Umbilical cord (tissue), 2 donors: ENCODE measurements around the gene ERGIC3. TPM values are rescaled to one million over a fixed set of nuclear protein-coding genes. Genes with fewer than 3 reads are reported as not detected.

Source experiments
- DNase-seq: peaks from one replicate; pipeline ENCODE4 v3.0.0-alpha.2; 2015; ENCODE audit warnings: low spot score
- total RNA-seq: library from RNA; depleted of rRNA; stranded (reverse); fragments of >200 nt; gene quantifications from one replicate; pipeline ENCODE4 v1.2.3, GENCODE V29; 2014; ENCODE audit warnings: low replicate concordance; ENCODE audit not compliant: insufficient read depth

Gene ERGIC3
- total RNA-seq, 1 donor from 2014 or later = 187 TPM

DNA sequence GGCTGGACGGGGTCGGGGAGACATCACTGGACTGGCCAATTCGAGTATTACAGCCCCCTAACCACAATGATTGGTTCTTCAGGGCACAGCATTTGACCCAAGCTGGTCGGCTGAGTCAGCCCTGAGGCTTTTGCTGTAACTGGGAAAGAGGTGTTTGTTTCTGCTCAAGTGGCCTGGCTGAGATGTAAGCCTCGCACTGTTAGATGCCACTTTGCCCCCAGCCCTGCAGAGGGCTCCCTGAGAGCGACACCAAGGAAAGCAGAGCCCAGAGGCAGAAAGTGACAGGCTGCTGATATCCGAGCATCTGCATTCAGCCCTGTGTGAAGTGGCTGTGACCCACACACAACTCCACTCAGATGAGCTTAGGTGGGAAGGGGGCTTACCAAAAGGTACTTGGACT lies 19.4 kb downstream of the ERGIC3 start:
- DNase-seq = peak; percentile 16

DNA sequence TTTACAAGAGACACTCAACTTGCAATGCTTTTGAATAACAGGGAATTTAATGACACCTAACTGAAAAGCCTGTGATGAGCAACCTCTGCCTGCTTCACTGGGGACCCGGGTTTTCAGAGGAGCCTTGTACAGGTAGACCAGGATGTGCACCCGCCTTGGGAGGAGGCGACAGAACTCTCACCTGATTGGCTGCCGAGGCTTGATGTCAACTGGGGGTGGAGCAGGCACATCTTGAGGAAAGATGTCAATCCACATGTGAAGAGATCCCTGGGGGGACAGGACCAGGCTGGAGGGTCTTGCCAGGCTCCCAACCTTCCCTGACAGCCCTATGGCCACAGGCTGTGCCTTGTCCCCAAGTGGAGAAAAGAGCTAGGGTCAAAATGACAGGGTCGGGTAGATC lies 19.8 kb downstream of the ERGIC3 start:
- no peak for DNase-seq

DNA sequence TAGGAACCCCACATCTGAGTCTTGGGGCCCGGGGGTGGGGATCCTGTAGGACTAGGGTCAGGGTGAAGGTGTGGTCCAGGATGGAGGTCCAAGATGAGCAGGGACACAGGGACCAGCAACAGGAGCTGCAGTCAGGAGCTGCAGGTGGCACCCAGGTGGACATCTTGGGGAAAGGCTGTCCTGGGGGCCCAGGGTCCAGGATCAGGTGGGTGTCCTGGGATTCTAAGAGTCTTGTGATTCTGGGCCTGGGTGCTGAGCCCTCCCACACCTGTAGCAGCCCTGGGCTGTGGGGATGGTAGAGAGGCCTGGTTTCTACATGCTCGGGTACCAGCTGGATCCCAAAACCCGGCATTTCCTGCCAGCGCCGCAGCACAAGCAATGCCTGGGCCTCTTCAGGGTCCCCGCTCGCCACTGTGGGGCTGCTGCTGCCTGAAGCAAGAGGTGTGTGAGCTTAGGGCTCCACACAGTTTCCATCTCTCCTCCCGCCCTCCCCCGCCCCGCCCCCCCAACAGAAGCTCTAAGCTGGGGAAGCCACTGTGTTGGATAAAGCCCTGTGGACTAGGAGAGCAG lies 20.7 kb downstream of the ERGIC3 start:
- no peak for DNase-seq

DNA sequence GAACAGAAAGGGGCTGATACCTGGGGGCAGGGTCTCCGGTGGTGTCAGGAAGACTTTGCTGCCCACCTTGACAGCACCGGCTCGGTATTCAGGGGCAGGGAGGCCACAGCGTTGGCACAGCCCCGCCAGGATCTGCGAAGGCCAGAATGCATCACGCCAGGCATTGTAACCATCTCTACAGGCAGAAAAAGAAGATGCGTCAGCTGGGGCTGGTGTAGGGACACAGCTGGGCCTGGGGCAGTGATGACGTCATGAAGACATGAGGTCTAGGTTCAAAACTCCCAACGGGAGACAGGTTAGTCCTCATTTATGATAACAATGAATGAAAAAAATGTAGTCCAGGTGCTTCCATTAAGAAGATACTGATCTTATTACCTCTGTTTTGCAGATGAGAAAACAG lies 22.0 kb downstream of the ERGIC3 start:
- DNase-seq = no peak

DNA sequence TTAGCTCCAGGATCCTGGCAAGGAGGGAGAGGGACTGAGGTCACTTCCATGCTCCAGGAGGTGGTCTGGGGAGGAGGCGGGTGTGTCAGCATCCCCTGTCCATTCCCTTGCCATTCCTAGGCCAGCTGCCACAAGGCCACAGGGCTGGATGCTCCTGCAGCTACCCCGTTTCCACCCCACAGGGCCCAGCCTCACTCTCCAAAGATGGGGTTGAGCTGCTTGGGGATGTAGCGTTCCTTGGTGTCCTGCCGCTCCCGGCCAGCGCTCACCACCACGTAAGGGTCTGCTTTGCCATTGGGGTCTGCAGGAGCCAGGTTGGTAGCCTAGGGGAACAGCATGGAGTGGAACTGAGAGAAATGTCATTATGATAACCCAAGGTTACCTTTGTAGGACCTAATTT lies 23.0 kb downstream of the ERGIC3 start:
- no peak for DNase-seq

DNA sequence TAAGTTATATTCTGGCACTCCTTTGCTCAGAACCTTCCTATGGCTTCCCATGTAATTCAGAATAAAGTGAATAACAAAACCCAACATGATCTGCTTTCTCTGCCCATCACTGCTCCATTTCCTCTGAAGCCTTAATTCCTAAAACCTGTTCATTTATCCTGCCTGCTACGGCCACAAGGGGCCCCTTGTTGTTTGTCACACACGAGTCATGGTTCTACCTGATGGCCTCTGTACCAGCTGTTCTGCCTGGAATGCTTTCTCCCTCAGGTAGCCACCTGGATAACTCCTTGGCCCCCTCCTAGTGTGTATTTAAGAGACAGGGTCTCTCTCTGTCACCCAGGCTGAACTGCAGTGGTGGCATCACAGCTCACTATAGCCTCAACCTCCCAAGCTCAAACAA lies 26.8 kb downstream of the ERGIC3 start:
- DNase-seq = no peak

DNA sequence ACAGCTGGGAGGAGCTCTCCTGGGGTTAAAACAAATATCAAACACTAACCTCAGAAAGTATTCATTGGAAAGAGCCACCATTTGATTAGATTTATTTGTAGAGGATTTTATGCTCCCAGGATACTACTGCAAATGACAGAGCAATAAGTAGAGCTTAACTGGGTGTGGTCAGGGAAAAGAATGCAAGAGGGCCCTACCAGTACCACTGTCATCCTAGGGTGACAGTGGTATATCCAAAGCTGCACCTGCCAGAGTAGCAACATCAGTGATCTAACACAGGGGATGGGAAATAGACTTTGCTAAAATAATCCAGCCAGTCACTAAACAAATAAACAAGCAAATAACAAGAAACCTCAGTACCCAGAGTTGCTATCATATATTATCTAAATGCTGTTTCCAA lies 29.7 kb downstream of the ERGIC3 start:
- DNase-seq = no peak

DNA sequence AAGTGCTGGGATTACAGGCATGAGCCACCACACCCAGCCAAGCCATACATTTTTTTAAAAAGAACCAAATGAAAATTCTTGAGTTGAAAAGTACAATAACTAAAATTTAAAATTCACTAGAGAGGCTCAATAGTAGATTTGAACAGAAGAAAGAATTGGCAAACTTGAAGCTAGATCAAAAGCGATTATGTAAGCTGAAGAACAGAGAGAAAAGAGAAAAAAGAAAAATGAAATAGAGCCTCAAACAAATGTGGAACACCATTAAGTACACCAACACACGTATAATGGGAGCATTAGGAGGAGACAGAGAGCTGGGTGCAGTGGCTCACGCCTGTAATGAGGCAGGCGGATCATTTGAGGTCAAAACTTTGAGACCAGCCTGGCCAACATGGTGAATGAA lies 31.0 kb downstream of the ERGIC3 start:
- DNase-seq = no peak

DNA sequence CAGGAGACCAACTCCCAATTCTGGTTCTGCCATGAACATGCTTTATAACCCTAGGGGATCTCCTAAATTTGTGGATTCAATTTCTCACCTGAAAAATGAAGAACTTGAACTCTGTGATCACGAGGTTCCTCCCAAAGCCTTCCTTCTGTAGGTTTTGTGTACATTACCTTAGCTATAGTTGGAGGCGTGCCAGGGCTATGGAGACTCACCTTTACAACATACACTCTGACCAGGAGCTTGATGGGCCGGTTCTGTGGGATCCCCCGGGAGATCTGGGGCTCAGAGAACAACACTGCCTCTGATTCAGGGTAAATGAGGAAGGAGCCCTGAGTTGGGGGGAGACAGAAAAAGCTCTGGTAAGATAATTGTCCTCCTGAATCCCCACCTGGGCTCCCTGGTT lies 34.1 kb downstream of the ERGIC3 start:
- DNase-seq = peak; percentile 11

DNA sequence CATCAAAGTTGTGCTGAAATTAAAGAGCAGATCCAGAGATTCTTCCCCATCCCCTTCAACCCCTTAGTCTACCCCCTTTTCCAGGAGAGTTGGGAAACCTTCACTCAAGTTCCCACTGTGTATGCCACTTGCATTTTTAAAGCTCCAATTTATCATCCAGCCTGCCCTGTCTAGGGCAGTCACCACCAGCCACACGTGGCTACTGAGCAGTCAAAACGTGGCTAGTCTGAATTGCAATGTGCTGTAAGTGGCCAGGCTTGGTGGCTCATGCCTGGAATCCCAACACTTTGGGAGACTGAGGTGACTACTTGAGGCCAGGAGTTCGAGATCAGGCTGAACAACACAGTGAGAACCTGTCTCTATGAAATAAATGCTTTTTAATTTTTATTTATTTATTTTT lies 34.9 kb downstream of the ERGIC3 start:
- DNase-seq = no peak

DNA sequence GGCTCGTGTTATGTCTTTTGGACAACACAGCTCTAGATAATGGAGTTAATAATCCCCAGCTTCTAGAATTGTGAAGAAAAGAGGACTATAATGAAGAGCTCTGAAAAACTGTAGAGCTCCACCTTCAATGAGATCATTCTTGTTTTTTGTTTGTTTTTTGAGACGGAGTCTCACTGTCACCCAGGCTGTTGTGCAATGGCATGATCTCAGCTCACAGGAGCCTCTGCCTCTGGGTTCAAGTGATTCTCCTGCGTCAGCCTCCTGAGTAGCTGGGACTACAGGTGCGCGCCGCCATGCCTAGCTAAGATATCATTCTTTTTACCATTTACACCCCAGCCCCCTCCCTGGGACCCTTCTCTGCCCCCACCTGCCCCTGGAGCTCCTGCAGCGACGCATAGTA lies 36.6 kb downstream of the ERGIC3 start:
- no peak for DNase-seq

DNA sequence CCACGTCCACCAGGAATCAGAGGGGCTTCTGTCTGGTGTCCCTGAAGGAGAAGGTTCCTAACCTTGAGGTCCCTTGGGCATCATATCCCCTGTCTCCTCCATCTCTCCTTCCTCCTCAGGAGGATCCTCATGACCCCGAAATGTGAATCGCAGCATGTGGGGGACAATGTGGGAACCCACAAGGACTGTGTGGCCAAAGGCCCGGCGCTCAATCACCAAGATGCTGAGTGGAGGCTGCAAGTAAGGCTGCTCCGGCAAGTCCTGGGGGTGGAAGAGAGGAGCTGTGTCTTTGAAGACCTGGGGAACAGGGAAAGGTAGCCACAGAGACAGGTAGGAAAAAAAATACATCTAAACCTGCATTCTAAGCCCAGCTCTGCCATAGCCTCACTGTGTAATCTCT lies 37.3 kb downstream of the ERGIC3 start:
- no peak for DNase-seq

DNA sequence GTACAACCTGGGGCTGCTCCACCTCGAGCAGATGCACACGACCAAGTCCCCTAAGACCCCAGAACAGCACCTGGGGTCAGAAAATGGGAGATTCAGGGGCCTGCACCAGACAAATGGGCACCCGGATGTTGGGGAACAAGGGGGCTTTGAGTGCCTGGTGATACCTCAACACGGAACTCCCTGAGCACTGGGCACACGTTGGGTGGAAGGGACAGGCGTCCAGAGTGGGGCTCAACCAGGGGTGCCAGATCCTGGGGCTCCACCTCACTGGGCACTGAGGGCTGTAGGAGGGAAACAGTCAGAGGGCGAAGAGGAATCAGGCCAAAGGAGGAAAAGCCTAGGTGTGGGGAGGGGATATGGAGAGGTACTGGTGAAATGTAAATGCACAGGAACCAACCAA lies 40.3 kb downstream of the ERGIC3 start:
- no peak for DNase-seq

DNA sequence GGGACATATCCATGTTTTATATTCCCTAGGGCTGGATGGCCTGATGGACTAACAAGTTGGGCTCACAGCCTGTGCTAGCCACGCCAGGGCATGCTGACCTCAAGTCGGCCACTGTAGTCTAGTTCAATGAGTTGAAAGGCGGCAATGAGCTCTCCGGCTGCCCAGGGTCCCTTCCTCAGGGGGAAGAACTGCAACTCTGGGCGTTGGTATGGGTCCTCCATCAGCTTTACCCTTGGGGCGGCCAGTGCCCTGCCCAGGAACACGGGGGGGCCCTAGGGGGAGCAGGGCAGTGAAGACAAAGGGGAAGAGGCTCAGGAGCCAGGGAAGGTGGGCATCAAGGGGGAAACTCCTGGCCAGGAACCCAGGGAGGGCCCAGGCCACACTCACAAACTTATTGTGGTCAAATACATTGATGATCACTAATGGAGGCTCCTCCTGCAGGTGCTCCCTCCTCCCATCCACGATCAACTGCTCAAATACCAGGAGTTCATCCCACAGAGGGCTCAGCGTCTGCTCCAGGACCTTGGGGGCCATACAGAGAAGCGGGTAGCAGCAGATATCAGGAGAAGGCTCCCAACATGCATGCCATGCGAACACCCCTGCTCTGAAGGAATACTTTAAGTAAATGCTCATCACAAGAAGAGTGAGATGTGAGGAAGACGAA lies 41.0 kb downstream of the ERGIC3 start:
- no peak for DNase-seq

DNA sequence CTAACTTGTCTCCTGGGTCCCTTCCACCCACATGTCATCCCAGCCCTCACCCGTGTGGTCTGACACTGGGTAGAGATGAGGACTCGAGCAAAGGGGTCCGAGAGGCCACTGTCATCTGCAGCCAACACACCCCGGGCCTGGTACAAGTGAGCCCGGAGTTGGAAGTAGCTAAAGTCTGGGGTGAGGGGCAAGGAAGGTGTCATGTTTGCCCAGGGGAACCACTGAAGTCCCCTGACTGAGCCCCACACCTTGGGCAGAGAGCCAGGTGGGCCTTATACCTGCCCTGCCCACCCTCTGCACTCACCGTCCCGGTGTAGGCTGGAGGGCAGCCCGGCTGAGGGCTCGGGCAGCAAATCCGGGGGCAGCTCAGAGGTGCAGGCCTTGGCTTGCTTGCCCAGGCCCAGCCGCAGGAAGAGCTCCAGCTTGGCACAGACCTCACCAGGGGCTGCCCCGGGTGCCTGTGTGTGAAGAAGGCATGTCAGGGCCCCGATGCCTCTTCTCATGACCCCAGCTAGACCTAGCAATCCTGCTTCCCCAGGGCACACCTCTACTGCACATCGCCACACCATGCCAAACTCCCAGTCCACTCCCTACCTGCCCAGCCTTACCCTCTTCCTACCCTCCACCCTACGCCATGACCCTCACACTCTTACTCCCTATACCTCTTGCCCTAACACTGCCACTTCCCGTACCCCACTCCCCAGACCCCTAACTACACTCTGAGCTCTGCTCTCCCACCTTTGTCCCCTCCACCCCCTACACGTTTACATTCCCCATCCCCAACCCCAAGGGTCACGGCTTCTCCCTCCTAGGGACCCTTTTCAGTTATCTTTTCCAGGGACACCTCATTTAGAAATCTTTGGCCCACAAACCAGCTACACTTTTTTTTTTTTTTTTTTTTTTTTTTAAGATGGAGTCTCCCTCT lies 42.0 kb downstream of the ERGIC3 start:
- DNase-seq = no peak

DNA sequence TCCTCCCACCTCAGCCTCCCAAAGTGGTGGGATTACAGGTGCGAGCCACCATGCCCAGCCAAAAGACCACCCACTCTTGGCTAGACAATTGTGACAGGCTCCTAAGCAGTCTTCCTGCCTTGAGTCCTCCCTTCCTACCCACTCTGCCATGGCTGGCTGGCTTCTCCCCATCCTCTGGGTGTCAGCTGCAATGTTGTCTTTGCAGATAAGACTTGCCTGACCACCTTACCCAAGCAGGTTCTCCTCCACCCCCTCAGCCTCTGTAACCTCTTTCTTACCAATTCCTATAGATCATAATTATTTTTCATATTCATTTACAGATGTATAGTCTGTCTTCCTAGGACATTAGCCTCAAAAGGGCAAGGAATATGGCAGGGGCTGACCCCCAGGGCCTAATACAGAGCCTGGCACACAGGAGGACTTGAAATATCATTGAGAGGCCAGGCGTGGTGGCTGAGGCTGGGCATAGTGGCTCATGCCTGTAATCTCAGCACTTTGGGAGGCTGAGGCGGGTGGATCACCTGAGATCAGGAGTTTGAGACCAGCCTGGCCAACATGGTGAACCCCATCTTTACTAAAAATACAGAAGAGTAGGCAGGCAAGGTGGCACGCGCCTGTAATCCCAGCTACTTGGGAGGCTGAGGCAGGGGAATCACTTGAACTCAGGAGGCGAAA lies 45.0 kb downstream of the ERGIC3 start:
- DNase-seq = no peak

DNA sequence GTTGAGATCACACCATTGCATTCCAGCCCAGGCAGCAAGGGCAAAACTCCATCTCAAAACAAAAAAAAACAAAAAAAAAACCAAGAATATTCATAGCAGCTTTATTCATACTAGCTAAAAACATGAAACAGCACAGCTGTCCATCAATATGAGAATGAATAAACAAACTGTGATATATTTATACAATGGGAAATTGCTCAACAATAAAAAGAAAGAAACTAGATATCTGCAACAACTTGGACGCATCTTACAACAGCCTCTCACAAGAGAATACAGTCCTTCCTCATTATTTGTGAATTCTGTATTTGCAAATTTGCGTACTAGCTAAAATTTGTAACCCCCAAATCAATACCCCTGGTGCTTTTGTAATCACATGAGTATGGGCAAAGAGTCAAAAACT lies 45.6 kb downstream of the ERGIC3 start:
- no peak for DNase-seq

DNA sequence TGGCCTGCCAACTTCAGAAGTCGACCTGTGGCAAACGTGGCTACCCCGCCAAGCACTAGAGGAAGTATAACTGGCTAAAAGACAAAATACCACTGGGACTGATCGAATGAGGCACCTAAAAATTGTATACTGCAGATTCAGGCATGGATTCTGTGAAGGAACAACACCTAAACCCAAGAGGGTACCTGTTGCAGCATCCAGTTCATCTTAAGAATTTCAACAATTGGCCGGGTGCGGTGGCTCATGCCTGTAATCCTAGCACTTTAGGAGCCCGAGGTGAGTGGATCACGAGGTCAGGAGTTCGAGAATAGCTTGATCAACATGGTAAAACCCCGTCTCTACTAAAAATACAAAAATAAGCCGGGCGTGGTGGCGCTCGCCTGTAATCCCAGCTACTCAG lies 46.5 kb downstream of the ERGIC3 start:
- DNase-seq = no peak

DNA sequence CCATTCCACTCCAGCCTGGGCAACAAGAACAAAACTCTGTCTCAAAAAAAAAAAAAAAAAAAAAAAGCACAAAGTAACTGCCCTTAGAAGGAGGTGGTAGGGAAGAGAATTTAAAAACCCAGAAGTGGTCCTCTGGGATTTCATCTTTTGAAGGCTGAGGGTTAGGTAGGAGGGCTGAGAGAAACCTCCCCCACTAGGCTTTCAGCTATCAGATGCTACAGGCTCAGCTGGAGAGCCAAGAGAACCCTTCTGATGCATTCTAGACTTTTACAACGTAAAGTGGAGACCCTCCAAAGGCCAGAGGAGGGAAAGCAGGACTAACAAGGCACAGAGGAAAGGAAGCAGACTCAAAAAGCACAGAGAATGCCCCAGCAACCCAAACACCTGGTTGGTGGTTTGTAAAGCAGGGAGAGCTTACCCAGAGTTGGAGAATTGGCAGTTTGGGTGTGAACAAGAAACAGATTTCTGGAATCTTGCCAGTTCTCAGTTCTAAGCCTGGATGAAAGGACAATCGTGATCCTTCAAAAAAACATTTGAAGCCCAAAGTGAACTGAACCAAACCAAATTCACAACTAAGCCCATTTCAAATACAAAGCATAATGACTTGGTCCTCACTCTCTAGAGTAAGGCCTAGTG lies 50.6 kb downstream of the ERGIC3 start:
- DNase-seq = no peak

DNA sequence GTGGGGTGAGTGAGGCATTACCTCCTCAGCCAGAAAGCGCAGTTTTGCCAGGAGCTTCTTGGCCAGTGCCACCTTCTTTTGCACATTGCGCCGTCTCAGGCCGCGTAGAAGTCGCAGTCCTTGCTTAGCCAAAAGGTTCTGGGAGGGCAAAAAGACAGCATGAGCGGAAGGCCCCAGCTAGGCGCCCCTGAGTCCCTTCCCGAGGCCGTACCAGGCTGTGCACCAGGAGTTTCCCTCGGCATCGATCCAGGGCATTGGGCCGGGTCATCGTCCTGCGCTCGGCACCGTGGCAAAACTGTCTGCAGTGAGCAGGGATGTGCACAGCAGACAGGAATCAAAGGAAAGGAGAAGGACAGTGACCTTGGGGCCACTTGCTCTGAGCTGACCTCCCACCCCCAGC lies 53.6 kb downstream of the ERGIC3 start:
- DNase-seq = no peak

DNA sequence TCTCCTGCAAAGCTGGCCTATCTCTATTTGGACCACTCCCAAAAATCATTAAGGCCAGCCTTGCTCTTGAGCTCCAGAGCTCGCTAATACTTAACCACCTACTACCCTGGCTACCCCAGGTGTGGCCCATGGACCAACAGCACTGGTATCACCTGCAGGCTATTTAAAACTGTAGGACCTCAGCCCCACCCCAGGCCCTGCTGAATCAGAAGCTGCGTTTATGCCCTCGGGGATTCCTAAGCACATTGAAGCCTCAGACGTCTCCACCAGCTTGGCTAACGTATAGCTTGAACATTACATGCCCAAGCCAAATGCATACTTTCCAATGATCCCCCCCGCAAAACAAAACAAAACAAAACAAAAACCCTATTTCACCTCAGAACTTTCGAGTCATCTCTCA lies 54.0 kb downstream of the ERGIC3 start:
- no peak for DNase-seq

DNA sequence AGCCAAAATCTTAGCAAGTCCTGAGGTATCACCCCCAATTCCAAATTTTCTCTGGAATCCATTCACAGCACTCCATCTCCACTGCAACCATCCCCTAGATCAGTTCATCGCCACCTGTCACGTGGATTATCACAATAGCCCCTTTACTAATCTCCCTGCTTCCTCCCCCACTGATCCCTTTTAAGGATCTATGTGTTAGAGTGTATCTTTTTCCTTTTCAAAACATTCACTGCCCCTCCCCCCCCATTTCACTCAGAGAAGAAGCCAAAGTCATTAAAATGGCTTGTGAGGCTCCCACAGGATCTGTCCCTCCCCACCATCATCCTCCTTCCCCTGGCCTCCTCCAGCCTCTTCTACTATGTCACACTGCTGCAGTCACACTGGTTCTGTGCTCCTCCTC lies 55.3 kb downstream of the ERGIC3 start:
- DNase-seq = no peak
